ENCODE results near the gene KAT6B.

DNA sequence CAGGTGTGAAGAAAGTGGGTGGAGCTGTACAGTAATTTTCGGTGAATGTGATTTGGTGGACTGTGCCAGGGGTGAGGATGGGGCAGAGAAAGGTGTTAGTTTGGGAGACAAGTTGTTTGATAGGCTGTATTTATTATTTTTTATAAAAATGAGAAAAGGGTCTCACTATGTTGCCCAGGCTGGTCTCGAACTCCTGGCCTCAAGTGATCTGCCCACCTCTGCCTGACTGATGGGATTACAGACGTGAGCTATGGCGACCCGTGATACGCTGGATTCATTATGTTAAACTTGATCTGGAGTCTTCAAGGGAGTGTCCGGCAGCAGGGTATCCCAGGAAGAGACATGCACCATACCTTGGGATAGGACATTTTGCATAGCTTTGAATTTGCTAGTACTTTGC, 1.3 kb downstream of the KAT6B start:
- TF ChIP-seq, protein P1, sequence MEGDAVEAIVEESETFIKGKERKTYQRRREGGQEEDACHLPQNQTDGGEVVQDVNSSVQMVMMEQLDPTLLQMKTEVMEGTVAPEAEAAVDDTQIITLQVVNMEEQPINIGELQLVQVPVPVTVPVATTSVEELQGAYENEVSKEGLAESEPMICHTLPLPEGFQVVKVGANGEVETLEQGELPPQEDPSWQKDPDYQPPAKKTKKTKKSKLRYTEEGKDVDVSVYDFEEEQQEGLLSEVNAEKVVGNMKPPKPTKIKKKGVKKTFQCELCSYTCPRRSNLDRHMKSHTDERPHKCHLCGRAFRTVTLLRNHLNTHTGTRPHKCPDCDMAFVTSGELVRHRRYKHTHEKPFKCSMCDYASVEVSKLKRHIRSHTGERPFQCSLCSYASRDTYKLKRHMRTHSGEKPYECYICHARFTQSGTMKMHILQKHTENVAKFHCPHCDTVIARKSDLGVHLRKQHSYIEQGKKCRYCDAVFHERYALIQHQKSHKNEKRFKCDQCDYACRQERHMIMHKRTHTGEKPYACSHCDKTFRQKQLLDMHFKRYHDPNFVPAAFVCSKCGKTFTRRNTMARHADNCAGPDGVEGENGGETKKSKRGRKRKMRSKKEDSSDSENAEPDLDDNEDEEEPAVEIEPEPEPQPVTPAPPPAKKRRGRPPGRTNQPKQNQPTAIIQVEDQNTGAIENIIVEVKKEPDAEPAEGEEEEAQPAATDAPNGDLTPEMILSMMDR (tag by site-specific recombination; IDR thresholded peaks at IDR 0.05) = no peak
- TF ChIP-seq, protein P2, sequence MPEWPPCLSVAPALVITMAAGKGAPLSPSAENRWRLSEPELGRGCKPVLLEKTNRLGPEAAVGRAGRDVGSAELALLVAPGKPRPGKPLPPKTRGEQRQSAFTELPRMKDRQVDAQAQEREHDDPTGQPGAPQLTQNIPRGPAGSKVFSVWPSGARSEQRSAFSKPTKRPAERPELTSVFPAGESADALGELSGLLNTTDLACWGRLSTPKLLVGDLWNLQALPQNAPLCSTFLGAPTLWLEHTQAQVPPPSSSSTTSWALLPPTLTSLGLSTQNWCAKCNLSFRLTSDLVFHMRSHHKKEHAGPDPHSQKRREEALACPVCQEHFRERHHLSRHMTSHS (tag by site-specific recombination; IDR thresholded peaks at IDR 0.05) = no peak
- TF ChIP-seq ZNF830 (tag by site-specific recombination; IDR thresholded peaks at IDR 0.05; ENCODE audit: low read depth) (no peak), ZNF549 (tag by site-specific recombination; IDR thresholded peaks at IDR 0.05) (no peak), ZNF335 (tag by site-specific recombination; conservative IDR thresholded peaks at IDR 0.05) (no peak), ZNF354C (tag by site-specific recombination; IDR thresholded peaks at IDR 0.05; ENCODE audit: borderline replicate concordance, low read depth) (no peak), ZNF660 (tag by site-specific recombination; IDR thresholded peaks at IDR 0.05) (no peak)
- TF ChIP-seq, protein P3, sequence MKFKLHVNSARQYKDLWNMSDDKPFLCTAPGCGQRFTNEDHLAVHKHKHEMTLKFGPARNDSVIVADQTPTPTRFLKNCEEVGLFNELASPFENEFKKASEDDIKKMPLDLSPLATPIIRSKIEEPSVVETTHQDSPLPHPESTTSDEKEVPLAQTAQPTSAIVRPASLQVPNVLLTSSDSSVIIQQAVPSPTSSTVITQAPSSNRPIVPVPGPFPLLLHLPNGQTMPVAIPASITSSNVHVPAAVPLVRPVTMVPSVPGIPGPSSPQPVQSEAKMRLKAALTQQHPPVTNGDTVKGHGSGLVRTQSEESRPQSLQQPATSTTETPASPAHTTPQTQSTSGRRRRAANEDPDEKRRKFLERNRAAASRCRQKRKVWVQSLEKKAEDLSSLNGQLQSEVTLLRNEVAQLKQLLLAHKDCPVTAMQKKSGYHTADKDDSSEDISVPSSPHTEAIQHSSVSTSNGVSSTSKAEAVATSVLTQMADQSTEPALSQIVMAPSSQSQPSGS (tag by site-specific recombination; IDR thresholded peaks at IDR 0.05; ENCODE audit: low read depth) = no peak

Measured in HEK293 (cell line).